Cardiac muscle cell (in vitro differentiated cells and primary cell): ENCODE results near the gene UGT3A2. TPM values are rescaled to one million over a fixed set of nuclear protein-coding genes. Genes with fewer than 3 reads are reported as not detected.
A peak's percentile ranks its signal among the peaks of the same experiment; 100 is the strongest.

Experiments used
- DNase-seq, 2 donors: peaks; one replicate each; pipeline versions ENCODE4 v3.0.0 to v3.0.0-alpha.2; 2010 to 2017; ENCODE audit warnings: low read depth in 1 of 2, low spot score in 1 of 2
- H3K27ac ChIP-seq: fragments of 200-600 bp; sonication (generic); 2 replicates; pipeline ENCODE4 v1.5.1; 2016
- H3K27me3 ChIP-seq: fragments of 200-600 bp; sonication (generic); 2 replicates; pipeline ENCODE4 v1.6.0; 2016; ENCODE audit warnings: control low read depth
- H3K36me3 ChIP-seq: fragments of 200-600 bp; sonication (generic); 2 replicates; pipeline ENCODE4 v1.5.1; 2016; ENCODE audit warnings: control low read depth
- H3K4me1 ChIP-seq: fragments of 200-600 bp; sonication (generic); 2 replicates; pipeline ENCODE4 v1.8.1; 2017; ENCODE audit warnings: low read depth, mild to moderate bottlenecking, mixed run types
- H3K4me3 ChIP-seq: fragments of 200-600 bp; sonication (generic); 2 replicates; pipeline ENCODE4 v1.5.1; 2016; ENCODE audit warnings: mild to moderate bottlenecking
- H3K9me3 ChIP-seq: fragments of 200-600 bp; sonication (generic); 2 replicates; pipeline ENCODE4 v1.5.1; 2017; ENCODE audit warnings: low read depth, mild to moderate bottlenecking, control low read depth
- polyA plus RNA-seq: library from polyadenylated mRNA; unstranded; fragments of >200 nt; fragmentation: Nextera tagmentation; extraction: Ambion mirVana; gene quantifications from 2 replicates; pipeline ENCODE4 v1.2.1, GENCODE V29; 2016
- total RNA-seq: library from RNA; depleted of rRNA; stranded (reverse); fragments of >200 nt; gene quantifications from 2 replicates; pipeline ENCODE4 v1.2.3, GENCODE V29; 2016
- TF ChIP-seq, protein P1 (sequence below): IDR thresholded peaks from 2 replicates; pipeline ENCODE4 v1.5.1; 2012; ENCODE audit warnings: low read depth, mild to moderate bottlenecking, low read length

UGT3A2 gene
- total and polyA plus RNA-seq, 2 experiments from 2014 or later, result 2.8 to 11.6 TPM

- no peaks in the 10 kb centered on the region for H3K36me3 ChIP-seq
- H3K27me3 ChIP-seq, result no peaks in the 10 kb centered on the region
- no peak for DNase-seq
- H3K4me3 ChIP-seq, result no peak overlapping the region
- TF ChIP-seq, protein P1, sequence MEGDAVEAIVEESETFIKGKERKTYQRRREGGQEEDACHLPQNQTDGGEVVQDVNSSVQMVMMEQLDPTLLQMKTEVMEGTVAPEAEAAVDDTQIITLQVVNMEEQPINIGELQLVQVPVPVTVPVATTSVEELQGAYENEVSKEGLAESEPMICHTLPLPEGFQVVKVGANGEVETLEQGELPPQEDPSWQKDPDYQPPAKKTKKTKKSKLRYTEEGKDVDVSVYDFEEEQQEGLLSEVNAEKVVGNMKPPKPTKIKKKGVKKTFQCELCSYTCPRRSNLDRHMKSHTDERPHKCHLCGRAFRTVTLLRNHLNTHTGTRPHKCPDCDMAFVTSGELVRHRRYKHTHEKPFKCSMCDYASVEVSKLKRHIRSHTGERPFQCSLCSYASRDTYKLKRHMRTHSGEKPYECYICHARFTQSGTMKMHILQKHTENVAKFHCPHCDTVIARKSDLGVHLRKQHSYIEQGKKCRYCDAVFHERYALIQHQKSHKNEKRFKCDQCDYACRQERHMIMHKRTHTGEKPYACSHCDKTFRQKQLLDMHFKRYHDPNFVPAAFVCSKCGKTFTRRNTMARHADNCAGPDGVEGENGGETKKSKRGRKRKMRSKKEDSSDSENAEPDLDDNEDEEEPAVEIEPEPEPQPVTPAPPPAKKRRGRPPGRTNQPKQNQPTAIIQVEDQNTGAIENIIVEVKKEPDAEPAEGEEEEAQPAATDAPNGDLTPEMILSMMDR, result no peak
- H3K9me3 ChIP-seq, result no peaks in the 10 kb centered on the region
- no peaks in the 10 kb centered on the region for H3K4me1 ChIP-seq
- no peak overlapping the region for H3K27ac ChIP-seq
These were observed 16.7 kb downstream of the UGT3A2 start for GRCh38 chr5:36049949-36050348.

GRCh38 chr5:36047384-36048160, 19.1 kb downstream of the UGT3A2 start:
- DNase-seq, result no peak
- TF ChIP-seq, protein P1, result no peak
- Histone ChIP-seq H3K27me3 (no peaks in the 10 kb centered on the region), H3K36me3 (no peaks in the 10 kb centered on the region), H3K27ac (no peak overlapping the region), H3K4me1 (no peaks in the 10 kb centered on the region), H3K4me3 (no peak overlapping the region), H3K9me3 (no peaks in the 10 kb centered on the region)

DNA sequence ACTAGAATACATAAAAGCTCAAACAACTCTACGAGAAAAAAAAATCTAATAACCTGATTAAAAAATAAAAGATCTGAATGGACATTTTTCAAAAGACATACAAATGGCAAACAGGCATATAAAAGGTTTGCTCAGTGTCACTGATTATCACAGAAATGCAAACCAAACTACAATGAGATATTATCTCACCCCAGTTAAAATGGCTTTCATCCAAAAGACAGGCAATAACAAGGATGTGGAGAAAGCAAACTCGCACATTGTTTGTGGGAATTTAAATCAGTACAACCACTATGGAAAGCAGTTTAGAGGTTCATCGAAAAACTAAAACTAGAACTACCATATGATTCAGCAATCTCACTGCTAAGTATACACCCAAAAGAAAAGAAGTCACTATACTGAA, 20.8 kb downstream of the UGT3A2 start:
- H3K27me3 ChIP-seq, result no peaks in the 10 kb centered on the region
- H3K4me1 ChIP-seq, result no peaks in the 10 kb centered on the region
- H3K4me3 ChIP-seq, result no peak overlapping the region

DNA sequence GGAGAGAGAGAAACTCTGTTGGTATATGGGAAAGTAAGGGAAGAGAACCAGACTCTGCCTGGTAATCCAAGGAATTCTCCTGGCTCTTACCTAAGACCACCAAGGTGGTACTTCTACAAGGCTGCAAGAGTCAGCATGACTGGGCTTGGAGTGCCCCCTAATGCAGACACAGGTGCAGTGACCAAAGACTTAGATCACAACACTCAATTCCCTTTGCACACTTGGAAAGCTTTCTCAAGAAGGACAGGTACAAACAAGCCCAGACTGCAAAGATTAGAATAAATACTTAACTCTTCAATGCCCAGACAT, 25.2 kb downstream of the UGT3A2 start:
- peak in 1 of 2 donors; percentile 11 for DNase-seq
- TF ChIP-seq, protein P1, result no peak
- no peaks in the 10 kb centered on the region for H3K36me3 ChIP-seq
- no peaks in the 10 kb centered on the region for H3K9me3 ChIP-seq
- H3K4me1 ChIP-seq, result no peaks in the 10 kb centered on the region
- no peaks in the 10 kb centered on the region for H3K27me3 ChIP-seq
- no peak overlapping the region for H3K27ac ChIP-seq
- H3K4me3 ChIP-seq, result no peak overlapping the region

More for the DNA sequence above, 20.8 kb downstream of the UGT3A2 start:
- Histone ChIP-seq H3K9me3 (no peaks in the 10 kb centered on the region), H3K36me3 (no peaks in the 10 kb centered on the region), H3K27ac (no peak overlapping the region)
- TF ChIP-seq, protein P1, result no peak
- no peak for DNase-seq

DNA sequence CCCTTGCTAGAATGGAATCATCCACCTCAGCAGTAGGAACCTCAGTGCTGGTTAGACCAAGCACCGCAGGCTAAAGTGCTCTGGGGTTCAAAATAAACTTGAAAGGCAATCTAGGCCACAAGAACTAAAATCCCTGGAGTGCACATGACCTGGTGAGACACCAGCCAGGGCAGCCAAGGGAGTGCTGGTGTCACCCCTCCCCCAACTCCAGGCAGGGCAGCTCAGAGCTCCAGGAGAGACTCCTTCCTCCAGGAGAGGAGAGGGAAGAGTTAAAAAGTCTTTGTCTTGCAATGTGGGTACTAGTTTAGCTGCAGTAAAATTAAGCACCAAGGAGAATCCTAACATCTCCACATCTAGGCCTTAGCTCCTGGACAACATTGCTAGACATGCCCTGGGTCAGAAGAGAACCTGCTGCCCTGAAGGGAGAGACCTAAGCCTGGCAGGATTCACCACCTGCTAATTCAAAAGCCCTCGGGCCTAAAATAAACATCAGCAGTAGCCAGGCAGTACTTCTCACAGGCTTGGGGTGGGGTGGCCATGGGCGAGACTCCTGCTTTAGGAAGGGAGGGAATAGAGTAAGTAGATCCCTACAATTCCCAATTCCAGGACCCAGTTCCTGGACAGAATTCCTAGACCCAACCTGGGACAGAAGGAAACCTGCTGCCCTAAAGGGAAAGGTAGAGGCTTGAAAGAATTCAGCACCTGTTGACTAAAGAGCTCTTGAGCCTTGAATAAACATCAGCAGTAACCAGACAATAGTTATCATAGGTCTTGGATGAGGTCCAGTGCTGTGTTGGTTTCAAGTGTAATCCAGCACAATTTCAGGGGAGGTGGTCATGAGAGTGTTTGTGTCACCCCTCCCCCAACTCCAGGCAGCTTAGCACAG, 25.8 kb downstream of the UGT3A2 start:
- H3K4me1 ChIP-seq, result no peaks in the 10 kb centered on the region
- H3K27ac ChIP-seq, result peak overlapping the region; percentile 34
- H3K9me3 ChIP-seq, result no peaks in the 10 kb centered on the region
- H3K4me3 ChIP-seq, result no peak overlapping the region
- no peak for DNase-seq
- no peaks in the 10 kb centered on the region for H3K36me3 ChIP-seq
- TF ChIP-seq, protein P1, result no peak
- H3K27me3 ChIP-seq, result no peaks in the 10 kb centered on the region
